ENCODE results near the gene MAD1L1.

The MAD1L1 gene

GRCh38 chr7:2017481-2017891 lies 215.3 kb downstream of the MAD1L1 start:
- TF ChIP-seq ZFP3 (CRISPR knock-in tag; IDR thresholded peaks at IDR 0.05) (no peak), CREB5 (CRISPR knock-in tag; IDR thresholded peaks at IDR 0.05; ENCODE audit: low read depth) (no peak), ZNF8 (CRISPR knock-in tag; IDR thresholded peaks at IDR 0.05) (no peak), SNAI2 (CRISPR knock-in tag; IDR thresholded peaks at IDR 0.05) (no peak), ARNTL (CRISPR knock-in tag; IDR thresholded peaks at IDR 0.05; ENCODE audit: borderline replicate concordance, low read depth) (no peak), GLIS3 (CRISPR knock-in tag; IDR thresholded peaks at IDR 0.05) (no peak), ZC3H10 (CRISPR knock-in tag; IDR thresholded peaks at IDR 0.05) (no peak), TOX (CRISPR knock-in tag; IDR thresholded peaks at IDR 0.05; ENCODE audit: borderline replicate concordance) (no peak), TCF4 (CRISPR knock-in tag; IDR thresholded peaks at IDR 0.05; ENCODE audit: borderline replicate concordance) (no peak), ESRRG (CRISPR knock-in tag; IDR thresholded peaks at IDR 0.05) (no peak), BACH2 (CRISPR knock-in tag; IDR thresholded peaks at IDR 0.05; ENCODE audit: borderline replicate concordance) (no peak), PPARA (CRISPR knock-in tag; IDR thresholded peaks at IDR 0.05; ENCODE audit: borderline replicate concordance) (no peak), ZFP30 (CRISPR knock-in tag; IDR thresholded peaks at IDR 0.05) (no peak), ZNF565 (CRISPR knock-in tag; conservative IDR thresholded peaks at IDR 0.05; ENCODE audit: low read depth) (no peak)
- no peak for ATAC-seq

GRCh38 chr7:2016761-2017480 lies 215.8 kb downstream of the MAD1L1 start:
- TF ChIP-seq ZFP30 (CRISPR knock-in tag; IDR thresholded peaks at IDR 0.05) = no peak
- no peak for TF ChIP-seq POU6F1 (CRISPR knock-in tag; IDR thresholded peaks at IDR 0.05; ENCODE audit: borderline replicate concordance, low read depth)
- TF ChIP-seq GLIS3 (CRISPR knock-in tag; IDR thresholded peaks at IDR 0.05) = no peak
- no peak for TF ChIP-seq ARNTL (CRISPR knock-in tag; IDR thresholded peaks at IDR 0.05; ENCODE audit: borderline replicate concordance, low read depth)
- no peak for ATAC-seq

GRCh38 chr7:2016021-2016631 lies 216.6 kb downstream of the MAD1L1 start:
- no peak for ATAC-seq

GRCh38 chr7:2015251-2015871 lies 217.4 kb downstream of the MAD1L1 start:
- TF ChIP-seq PPARA (CRISPR knock-in tag; IDR thresholded peaks at IDR 0.05; ENCODE audit: borderline replicate concordance) (no peak), RARB (CRISPR knock-in tag; IDR thresholded peaks at IDR 0.05) (no peak), GLIS3 (CRISPR knock-in tag; IDR thresholded peaks at IDR 0.05) (no peak), ESRRG (CRISPR knock-in tag; IDR thresholded peaks at IDR 0.05) (no peak), ZNF70 (CRISPR knock-in tag; IDR thresholded peaks at IDR 0.05) (no peak), ZNF565 (CRISPR knock-in tag; conservative IDR thresholded peaks at IDR 0.05; ENCODE audit: low read depth) (no peak), PATZ1 (CRISPR knock-in tag; IDR thresholded peaks at IDR 0.05; ENCODE audit: borderline replicate concordance) (no peak), ISL1 (CRISPR knock-in tag; IDR thresholded peaks at IDR 0.05) (no peak), OSR1 (CRISPR knock-in tag; IDR thresholded peaks at IDR 0.05) (no peak), ZC3H10 (CRISPR knock-in tag; IDR thresholded peaks at IDR 0.05) (no peak), ZFP30 (CRISPR knock-in tag; IDR thresholded peaks at IDR 0.05) (no peak), ZFP3 (CRISPR knock-in tag; IDR thresholded peaks at IDR 0.05) (no peak)
- ATAC-seq = no peak

More at GRCh38 chr7:2016021-2016631, 216.6 kb downstream of the MAD1L1 start:
- no peak for TF ChIP-seq RARB (CRISPR knock-in tag; IDR thresholded peaks at IDR 0.05)
- TF ChIP-seq OSR1 (CRISPR knock-in tag; IDR thresholded peaks at IDR 0.05) = no peak

Measured in SK-N-SH treated with all-trans-retinoic acid at 6 μM for 48 hours (cell line).